Natural killer cell (primary cell): ENCODE measurements around the gene LILRB3. TPM values are rescaled to one million over a fixed set of nuclear protein-coding genes. Genes with fewer than 3 reads are reported as not detected.

Experiments
- ATAC-seq, 3 donors: fragments of 150-1000 bp in 2 of 3; fragments of 200-7000 bp in 1 of 3; cut with Tn5 transposase; 1 replicate in 1 of 3; 2 replicates in 2 of 3; pipeline ENCODE4 v1.10.0; 2021; ENCODE audit warnings: mild to moderate bottlenecking in 2 of 3, moderate library complexity in 2 of 3
- DNase-seq, 2 donors: peaks; one replicate each; pipeline versions ENCODE4 v3.0.0 to v3.0.0-alpha.2; 2013 to 2021; ENCODE audit warnings: mixed read lengths in 1 of 2
- H3K27ac ChIP-seq: one replicate; pipeline ENCODE4 v1.5.1; 2013; ENCODE audit warnings: mild to moderate bottlenecking, low read length
- H3K27me3 ChIP-seq: one replicate; pipeline ENCODE4 v1.6.1; 2013; ENCODE audit warnings: low read length; ENCODE audit not compliant: control insufficient read depth, insufficient read depth
- H3K36me3 ChIP-seq: one replicate; pipeline ENCODE4 v1.6.1; 2013; ENCODE audit warnings: low read length; ENCODE audit not compliant: control insufficient read depth, insufficient read depth
- H3K4me1 ChIP-seq: one replicate; pipeline ENCODE4 v1.6.1; 2013; ENCODE audit warnings: low read length; ENCODE audit not compliant: control insufficient read depth, insufficient read depth
- H3K4me3 ChIP-seq: one replicate; pipeline ENCODE4 v1.5.1; 2013; ENCODE audit warnings: low read length
- H3K9me3 ChIP-seq: one replicate; pipeline ENCODE4 v1.6.1; 2013; ENCODE audit warnings: low read length; ENCODE audit not compliant: control insufficient read depth, insufficient read depth
- H3K27ac Mint-ChIP-seq, 2 donors: one replicate each; pipeline ENCODE4 v1.8.0; 2022; ENCODE audit warnings: mild to moderate bottlenecking in 2 of 2, mixed read lengths in 2 of 2, moderate library complexity in 1 of 2
- H3K27me3 Mint-ChIP-seq, 2 donors: one replicate each; pipeline ENCODE4 v1.8.0; 2022; ENCODE audit warnings: low read depth in 2 of 2, mixed read lengths in 2 of 2
- H3K36me3 Mint-ChIP-seq: one replicate; pipeline ENCODE4 v1.8.0; 2022; ENCODE audit warnings: mixed read lengths
- H3K4me1 Mint-ChIP-seq, 2 donors: one replicate each; pipeline ENCODE4 v1.8.0; 2022; ENCODE audit warnings: mixed read lengths in 2 of 2
- H3K4me3 Mint-ChIP-seq: one replicate; pipeline ENCODE4 v1.8.0; 2022; ENCODE audit warnings: mild to moderate bottlenecking, moderate library complexity, mixed read lengths
- H3K9me3 Mint-ChIP-seq, 2 donors: one replicate each; pipeline ENCODE4 v1.8.0; 2022; ENCODE audit warnings: mixed read lengths in 2 of 2
- WGBS: methylation state at CpG from one replicate; pipeline ENCODE4 v1.1.7; 2013; ENCODE audit warnings: missing lambda C conversion rate; ENCODE audit not compliant: insufficient coverage; 5-methylcytosine and 5-hydroxymethylcytosine counted together
- intact Hi-C: fragments of 100-400 bp; cut with micrococcal nuclease; formaldehyde crosslinking; loops from one replicate; pipeline ENCODE4 v1.14.2; 2022
- total RNA-seq, 4 donors: library from RNA; stranded (reverse); fragments of 120-200 nt in 1 of 4; gene quantifications; one replicate each; pipeline versions ENCODE4 v1.2.3 to v1.2.4, GENCODE V29; 2013 to 2022
- TF ChIP-seq, protein P1 (sequence below): fragments of 200-600 bp; IDR thresholded peaks from one replicate; pipeline ENCODE4 v1.8.0; 2022; ENCODE audit warnings: antibody characterized with exemption

The LILRB3 gene
- total RNA-seq, 3 donors from 2014 or later (not counting 1 experiment from before 2014, with no cell fraction given), result 6.8 to 12.6 (median 12.6) TPM

DNA sequence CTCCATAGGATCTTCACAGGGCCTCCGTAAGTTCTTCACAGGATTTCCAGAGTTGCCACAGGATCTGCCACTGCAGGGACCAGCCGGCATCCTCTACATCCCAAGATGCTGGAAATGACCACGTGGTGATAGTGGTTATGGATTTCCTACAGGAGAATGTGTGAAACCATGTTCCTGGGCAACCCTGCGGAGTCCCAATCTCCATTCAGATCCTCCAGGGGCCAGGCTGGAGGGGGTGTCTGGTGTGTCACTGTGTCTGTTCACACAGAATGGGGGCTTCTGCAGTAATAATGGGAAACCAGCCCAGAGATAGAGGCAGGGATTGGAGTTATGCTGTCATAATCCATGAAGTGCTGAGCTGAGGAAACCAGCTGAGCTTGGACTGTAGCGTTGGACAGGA lies 11.1 kb upstream of the LILRB3 start:
- intact Hi-C loops, result no loop called here
- no peak for DNase-seq
- Histone ChIP-seq H3K4me3 (no peak overlapping the region), H3K36me3 (no peaks in the 10 kb centered on the region), H3K9me3 (no peaks in the 10 kb centered on the region), H3K4me1 (peaks cover 6% of the 10 kb centered on the region), H3K27me3 (peaks cover 34% of the 10 kb centered on the region), H3K27ac (no peak overlapping the region)
- Mint-ChIP-seq H3K4me1 (peaks cover 5 to 6% of the 10 kb centered on the region in 2 donors), H3K9me3 (no peaks in the 10 kb centered on the region), H3K4me3 (no peak overlapping the region), H3K27me3 (peaks cover 25 to 66% of the 10 kb centered on the region in 2 donors), H3K27ac (no peak overlapping the region), H3K36me3 (no peaks in the 10 kb centered on the region)
- ATAC-seq, result no peak
- 81% methylated on average over 5 of the region's 5 CpGs for WGBS
- TF ChIP-seq, protein P1, sequence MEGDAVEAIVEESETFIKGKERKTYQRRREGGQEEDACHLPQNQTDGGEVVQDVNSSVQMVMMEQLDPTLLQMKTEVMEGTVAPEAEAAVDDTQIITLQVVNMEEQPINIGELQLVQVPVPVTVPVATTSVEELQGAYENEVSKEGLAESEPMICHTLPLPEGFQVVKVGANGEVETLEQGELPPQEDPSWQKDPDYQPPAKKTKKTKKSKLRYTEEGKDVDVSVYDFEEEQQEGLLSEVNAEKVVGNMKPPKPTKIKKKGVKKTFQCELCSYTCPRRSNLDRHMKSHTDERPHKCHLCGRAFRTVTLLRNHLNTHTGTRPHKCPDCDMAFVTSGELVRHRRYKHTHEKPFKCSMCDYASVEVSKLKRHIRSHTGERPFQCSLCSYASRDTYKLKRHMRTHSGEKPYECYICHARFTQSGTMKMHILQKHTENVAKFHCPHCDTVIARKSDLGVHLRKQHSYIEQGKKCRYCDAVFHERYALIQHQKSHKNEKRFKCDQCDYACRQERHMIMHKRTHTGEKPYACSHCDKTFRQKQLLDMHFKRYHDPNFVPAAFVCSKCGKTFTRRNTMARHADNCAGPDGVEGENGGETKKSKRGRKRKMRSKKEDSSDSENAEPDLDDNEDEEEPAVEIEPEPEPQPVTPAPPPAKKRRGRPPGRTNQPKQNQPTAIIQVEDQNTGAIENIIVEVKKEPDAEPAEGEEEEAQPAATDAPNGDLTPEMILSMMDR, result no peak

- 18% methylated on average over 17 of the region's 21 CpGs for WGBS
- Mint-ChIP-seq H3K4me3 (no peak overlapping the region), H3K4me1 (peaks cover 5 to 6% of the 10 kb centered on the region in 2 donors), H3K36me3 (no peaks in the 10 kb centered on the region), H3K9me3 (no peaks in the 10 kb centered on the region), H3K27me3 (peaks cover 26 to 52% of the 10 kb centered on the region in 2 donors), H3K27ac (peak overlapping the region in 1 of 2 donors; percentile 60)
- Histone ChIP-seq H3K4me3 (no peak overlapping the region), H3K4me1 (peaks cover 6% of the 10 kb centered on the region), H3K27me3 (peaks cover 36% of the 10 kb centered on the region), H3K27ac (no peak overlapping the region), H3K9me3 (no peaks in the 10 kb centered on the region), H3K36me3 (no peaks in the 10 kb centered on the region)
- intact Hi-C loops, result loop anchor here (1.0 to 2.0 kb wide), 2 partner anchors 21 to 63 kb away; no protein-coding TSS in a partner anchor
- ATAC-seq, result peak; percentile 96 to 100 (median 100)
- peak; percentile 86 to 94 for DNase-seq
- TF ChIP-seq, protein P1, result peak; percentile 90
Measured at GRCh38 chr19:54231077-54231931, 8.5 kb upstream of the LILRB3 start.

DNA sequence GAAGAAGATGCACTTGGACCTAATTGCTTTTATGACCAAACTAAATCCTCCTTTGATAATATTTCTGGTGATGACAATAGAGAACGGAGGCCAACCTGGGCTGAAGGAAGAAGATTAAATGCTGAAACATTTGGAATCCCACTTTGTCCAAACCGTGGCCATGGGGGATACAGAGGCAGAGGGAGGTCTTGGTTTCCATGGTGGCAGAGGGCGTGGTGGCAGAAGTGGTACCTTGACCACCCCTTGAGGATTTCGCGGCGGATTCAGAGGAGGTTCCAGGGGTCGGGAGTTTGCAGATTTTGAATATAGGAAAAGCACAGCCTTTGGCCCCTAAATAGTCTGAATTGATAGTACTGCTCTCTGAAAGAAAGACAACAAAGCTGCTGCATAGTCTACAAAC lies 7.2 kb upstream of the LILRB3 start:
- peaks cover 23 to 39% of the 10 kb centered on the region in 2 donors for H3K27me3 Mint-ChIP-seq
- TF ChIP-seq, protein P1, result no peak
- Histone ChIP-seq H3K36me3 (no peaks in the 10 kb centered on the region), H3K4me1 (peaks cover 6% of the 10 kb centered on the region), H3K4me3 (no peak overlapping the region), H3K9me3 (no peaks in the 10 kb centered on the region), H3K27me3 (peaks cover 29% of the 10 kb centered on the region), H3K27ac (no peak overlapping the region)
- no peak overlapping the region for H3K27ac Mint-ChIP-seq
- no peaks in the 10 kb centered on the region for H3K36me3 Mint-ChIP-seq
- intact Hi-C loops, result loop anchor here (2.0 kb wide), 1 partner anchor 19 kb away; no protein-coding TSS in a partner anchor
- peaks cover 5 to 6% of the 10 kb centered on the region in 2 donors for H3K4me1 Mint-ChIP-seq
- H3K4me3 Mint-ChIP-seq, result no peak overlapping the region
- ATAC-seq (no peak), DNase-seq (no peak)
- no peaks in the 10 kb centered on the region for H3K9me3 Mint-ChIP-seq
- 92% methylated on average over 7 of the region's 7 CpGs for WGBS
